GM12878 (cell line): ENCODE data around the gene MED13L.

Source experiments
- EP300 ChIP-seq, 2 experiments: fragments of 150-350 bp in 1 of 2; IDR thresholded peaks; 2 replicates each; pipeline ENCODE4 v1.6.1; 2011 to 2012; ENCODE audit warnings: low read depth in 2 of 2, low read length in 2 of 2, borderline replicate concordance in 1 of 2, improper control_type of control experiment in 1 of 2, inconsistent platforms in 1 of 2; ENCODE audit not compliant: control insufficient read depth in 1 of 2
- NFYA ChIP-seq: IDR thresholded peaks from 2 replicates; pipeline ENCODE4 v1.6.1; 2011; ENCODE audit warnings: low read depth, mild to moderate bottlenecking, low read length, improper control_type of control experiment, borderline replicate concordance
- NR2C2 ChIP-seq: IDR thresholded peaks from 2 replicates; pipeline ENCODE4 v1.6.1; 2011; ENCODE audit warnings: borderline replicate concordance, low read depth; ENCODE audit not compliant: control insufficient read depth, insufficient read length
- POLR2A ChIP-seq: IDR thresholded peaks from 2 replicates; pipeline ENCODE4 v1.6.1; 2011; ENCODE audit warnings: low read depth, mild to moderate bottlenecking, low read length
- POLR2AphosphoS2 ChIP-seq: IDR thresholded peaks from 2 replicates; pipeline ENCODE4 v1.6.1; 2011; ENCODE audit warnings: low read depth, mild to moderate bottlenecking, low read length, improper control_type of control experiment, moderate library complexity
- RAD21 ChIP-seq: IDR thresholded peaks from 2 replicates; pipeline ENCODE4 v1.6.1; 2011; ENCODE audit warnings: mild to moderate bottlenecking, low read depth, low read length, moderate library complexity; ENCODE audit not compliant: insufficient read depth
- RFX5 ChIP-seq: IDR thresholded peaks from 2 replicates; pipeline ENCODE4 v1.6.1; 2011; ENCODE audit warnings: low read depth, low read length, improper control_type of control experiment
- TAF1 ChIP-seq: IDR thresholded peaks from 2 replicates; pipeline ENCODE4 v1.6.1; 2011; ENCODE audit warnings: mild to moderate bottlenecking, low read depth, low read length, borderline replicate concordance
- ZNF24 ChIP-seq: fragments of 450-650 bp; IDR thresholded peaks from 2 replicates; pipeline ENCODE4 v1.6.1; 2017; ENCODE audit warnings: antibody characterized with exemption, mild to moderate bottlenecking
- TF ChIP-seq, protein P1 (sequence below), 3 experiments: IDR thresholded peaks in 2 of 3; conservative IDR thresholded peaks in 1 of 3; 2 replicates each; pipeline ENCODE4 v1.5.1; 2011; ENCODE audit warnings: low read depth in 3 of 3, low read length in 3 of 3, mild to moderate bottlenecking in 3 of 3, control low read depth in 2 of 3, moderate library complexity in 2 of 3, inconsistent platforms in 1 of 3, mixed read lengths in 1 of 3; ENCODE audit not compliant: control insufficient read depth in 2 of 3, insufficient read depth in 1 of 3; ENCODE audit errors: extremely low read depth in 1 of 3
- TF ChIP-seq, protein P2 (sequence below): IDR thresholded peaks from 2 replicates; pipeline ENCODE4 v1.6.1; 2011; ENCODE audit warnings: low read depth, mild to moderate bottlenecking, low read length, moderate library complexity, borderline replicate concordance; ENCODE audit errors: extremely low read depth
- TF ChIP-seq, protein P3 (sequence below): IDR thresholded peaks from 2 replicates; pipeline ENCODE4 v1.6.1; 2012; ENCODE audit warnings: mild to moderate bottlenecking, low read depth, low read length

DNA sequence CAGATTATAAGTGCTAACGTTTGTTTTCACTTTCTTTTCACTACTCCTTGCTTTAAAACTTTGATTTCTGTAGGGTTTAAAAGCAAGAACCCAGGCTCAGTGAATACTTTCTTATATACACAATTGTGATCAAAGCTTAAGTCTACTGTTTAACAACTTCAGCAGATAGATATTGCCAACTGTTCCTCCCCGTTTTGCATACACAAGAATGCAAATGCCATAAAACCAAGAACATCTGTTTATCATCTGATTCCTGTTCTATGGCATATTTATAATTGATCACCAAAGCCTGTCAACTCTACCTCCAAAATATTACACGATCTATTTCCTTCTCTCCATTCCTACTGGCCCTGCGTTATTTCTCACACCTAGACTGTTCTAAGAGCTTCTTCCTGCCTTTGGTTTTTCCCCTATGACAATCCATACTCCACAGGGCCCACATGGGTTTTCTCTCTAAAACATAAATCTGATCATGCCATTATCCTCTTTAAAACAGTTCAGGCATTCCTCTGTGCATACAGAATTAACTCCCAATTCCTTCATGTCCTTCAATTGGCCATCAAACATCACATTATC, 15.9 kb downstream of the MED13L start:
- TF ChIP-seq NFYA (no peak), NR2C2 (no peak), EP300 (IDR thresholded peaks at IDR 0.05; ENCODE audit: borderline replicate concordance in 1 of 2, control insufficient read depth in 1 of 2, low read depth in 2 of 2, low read length in 2 of 2) (no peak), ZNF24 (no peak), TAF1 (no peak), POLR2A (no peak), RAD21 (no peak), RFX5 (no peak), POLR2AphosphoS2 (no peak)
- TF ChIP-seq, protein P1, sequence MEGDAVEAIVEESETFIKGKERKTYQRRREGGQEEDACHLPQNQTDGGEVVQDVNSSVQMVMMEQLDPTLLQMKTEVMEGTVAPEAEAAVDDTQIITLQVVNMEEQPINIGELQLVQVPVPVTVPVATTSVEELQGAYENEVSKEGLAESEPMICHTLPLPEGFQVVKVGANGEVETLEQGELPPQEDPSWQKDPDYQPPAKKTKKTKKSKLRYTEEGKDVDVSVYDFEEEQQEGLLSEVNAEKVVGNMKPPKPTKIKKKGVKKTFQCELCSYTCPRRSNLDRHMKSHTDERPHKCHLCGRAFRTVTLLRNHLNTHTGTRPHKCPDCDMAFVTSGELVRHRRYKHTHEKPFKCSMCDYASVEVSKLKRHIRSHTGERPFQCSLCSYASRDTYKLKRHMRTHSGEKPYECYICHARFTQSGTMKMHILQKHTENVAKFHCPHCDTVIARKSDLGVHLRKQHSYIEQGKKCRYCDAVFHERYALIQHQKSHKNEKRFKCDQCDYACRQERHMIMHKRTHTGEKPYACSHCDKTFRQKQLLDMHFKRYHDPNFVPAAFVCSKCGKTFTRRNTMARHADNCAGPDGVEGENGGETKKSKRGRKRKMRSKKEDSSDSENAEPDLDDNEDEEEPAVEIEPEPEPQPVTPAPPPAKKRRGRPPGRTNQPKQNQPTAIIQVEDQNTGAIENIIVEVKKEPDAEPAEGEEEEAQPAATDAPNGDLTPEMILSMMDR (IDR thresholded peaks at IDR 0.05 in 2 of 3, conservative IDR thresholded peaks at IDR 0.05 in 1 of 3; ENCODE audit: control insufficient read depth in 2 of 3, extremely low read depth in 1 of 3, insufficient read depth in 1 of 3, low read depth in 3 of 3, low read length in 3 of 3): no peak
- TF ChIP-seq, protein P2, sequence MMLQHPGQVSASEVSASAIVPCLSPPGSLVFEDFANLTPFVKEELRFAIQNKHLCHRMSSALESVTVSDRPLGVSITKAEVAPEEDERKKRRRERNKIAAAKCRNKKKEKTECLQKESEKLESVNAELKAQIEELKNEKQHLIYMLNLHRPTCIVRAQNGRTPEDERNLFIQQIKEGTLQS: no peak
- TF ChIP-seq, protein P3, sequence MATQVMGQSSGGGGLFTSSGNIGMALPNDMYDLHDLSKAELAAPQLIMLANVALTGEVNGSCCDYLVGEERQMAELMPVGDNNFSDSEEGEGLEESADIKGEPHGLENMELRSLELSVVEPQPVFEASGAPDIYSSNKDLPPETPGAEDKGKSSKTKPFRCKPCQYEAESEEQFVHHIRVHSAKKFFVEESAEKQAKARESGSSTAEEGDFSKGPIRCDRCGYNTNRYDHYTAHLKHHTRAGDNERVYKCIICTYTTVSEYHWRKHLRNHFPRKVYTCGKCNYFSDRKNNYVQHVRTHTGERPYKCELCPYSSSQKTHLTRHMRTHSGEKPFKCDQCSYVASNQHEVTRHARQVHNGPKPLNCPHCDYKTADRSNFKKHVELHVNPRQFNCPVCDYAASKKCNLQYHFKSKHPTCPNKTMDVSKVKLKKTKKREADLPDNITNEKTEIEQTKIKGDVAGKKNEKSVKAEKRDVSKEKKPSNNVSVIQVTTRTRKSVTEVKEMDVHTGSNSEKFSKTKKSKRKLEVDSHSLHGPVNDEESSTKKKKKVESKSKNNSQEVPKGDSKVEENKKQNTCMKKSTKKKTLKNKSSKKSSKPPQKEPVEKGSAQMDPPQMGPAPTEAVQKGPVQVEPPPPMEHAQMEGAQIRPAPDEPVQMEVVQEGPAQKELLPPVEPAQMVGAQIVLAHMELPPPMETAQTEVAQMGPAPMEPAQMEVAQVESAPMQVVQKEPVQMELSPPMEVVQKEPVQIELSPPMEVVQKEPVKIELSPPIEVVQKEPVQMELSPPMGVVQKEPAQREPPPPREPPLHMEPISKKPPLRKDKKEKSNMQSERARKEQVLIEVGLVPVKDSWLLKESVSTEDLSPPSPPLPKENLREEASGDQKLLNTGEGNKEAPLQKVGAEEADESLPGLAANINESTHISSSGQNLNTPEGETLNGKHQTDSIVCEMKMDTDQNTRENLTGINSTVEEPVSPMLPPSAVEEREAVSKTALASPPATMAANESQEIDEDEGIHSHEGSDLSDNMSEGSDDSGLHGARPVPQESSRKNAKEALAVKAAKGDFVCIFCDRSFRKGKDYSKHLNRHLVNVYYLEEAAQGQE: no peak
